ENCODE data around the gene PYY. TPM values are rescaled to one million over a fixed set of nuclear protein-coding genes. Genes with fewer than 3 reads are reported as not detected.
A peak's percentile ranks its signal among the peaks of the same experiment; 100 is the strongest.

PYY gene
- total and polyA plus RNA-seq, 4 donors, result 0.05 to 0.25 TPM; not detected in 2

- no peak for DNase-seq
- Histone ChIP-seq H3K4me1 (ENCODE audit: control insufficient read depth in 5 of 5, insufficient read depth in 5 of 5, low read length in 5 of 5) (peaks cover 0 to 9% (median 3%) of the 10 kb centered on the region in 5 donors), H3K27ac (ENCODE audit: low read depth in 1 of 2, low read length in 1 of 2) (no peak overlapping the region), H3K9ac (ENCODE audit: insufficient read depth in 1 of 2, low read length in 2 of 2) (no peak overlapping the region), H3K9me3 (ENCODE audit: control insufficient read depth in 4 of 4, insufficient read depth in 3 of 4, low read length in 3 of 4) (no peaks in the 10 kb centered on the region), H3K4me3 (no peak overlapping the region), H3K27me3 (ENCODE audit: control insufficient read depth in 3 of 3, insufficient read depth in 3 of 3, low read length in 2 of 3) (peaks cover 0 to 37% (median 37%) of the 10 kb centered on the region in 3 donors), H3K36me3 (ENCODE audit: control insufficient read depth in 4 of 4, insufficient read depth in 4 of 4, low read length in 4 of 4) (no peaks in the 10 kb centered on the region)
- WGBS, 2 donors, result 89% methylated on average over 7 of the region's 7 CpGs
- no peak for TF ChIP-seq CTCF (IDR thresholded peaks at IDR 0.05; ENCODE audit: control extremely low read depth, extremely low read depth)
- ATAC-seq (ENCODE audit: insufficient read depth, low FRiP score), result no peak
Observed at GRCh38 chr17:43986225-43986981, 32.7 kb upstream of the PYY start.

- no peak for ATAC-seq (ENCODE audit: insufficient read depth, low FRiP score)
- WGBS, 2 donors, result 81 to 89% methylated on average over 8 of the region's 8 CpGs
- no peak for DNase-seq
- no peak overlapping the region for H3K9ac ChIP-seq (ENCODE audit: insufficient read depth in 1 of 2, low read length in 2 of 2)
- H3K27ac ChIP-seq (ENCODE audit: low read depth in 1 of 2, low read length in 1 of 2), result no peak overlapping the region
- H3K4me3 ChIP-seq, result no peak overlapping the region
- peaks cover 0 to 9% (median 3%) of the 10 kb centered on the region in 5 donors for H3K4me1 ChIP-seq (ENCODE audit: control insufficient read depth in 5 of 5, insufficient read depth in 5 of 5, low read length in 5 of 5)
- peaks cover 0 to 41% (median 39%) of the 10 kb centered on the region in 3 donors for H3K27me3 ChIP-seq (ENCODE audit: control insufficient read depth in 3 of 3, insufficient read depth in 3 of 3, low read length in 2 of 3)
- H3K9me3 ChIP-seq (ENCODE audit: control insufficient read depth in 4 of 4, insufficient read depth in 3 of 4, low read length in 3 of 4), result no peaks in the 10 kb centered on the region
- TF ChIP-seq CTCF (IDR thresholded peaks at IDR 0.05; ENCODE audit: control extremely low read depth, extremely low read depth), result no peak
- H3K36me3 ChIP-seq (ENCODE audit: control insufficient read depth in 4 of 4, insufficient read depth in 4 of 4, low read length in 4 of 4), result no peaks in the 10 kb centered on the region
Observed at GRCh38 chr17:43984521-43984920, 30.8 kb upstream of the PYY start.

GRCh38 chr17:43983515-43984411, 30.0 kb upstream of the PYY start:
- Histone ChIP-seq H3K9me3 (ENCODE audit: control insufficient read depth in 4 of 4, insufficient read depth in 3 of 4, low read length in 3 of 4) (no peaks in the 10 kb centered on the region), H3K4me1 (ENCODE audit: control insufficient read depth in 5 of 5, insufficient read depth in 5 of 5, low read length in 5 of 5) (peaks cover 0 to 9% (median 3%) of the 10 kb centered on the region in 5 donors), H3K9ac (ENCODE audit: insufficient read depth in 1 of 2, low read length in 2 of 2) (peak overlapping the region in 1 of 2 donors; percentile 16), H3K36me3 (ENCODE audit: control insufficient read depth in 4 of 4, insufficient read depth in 4 of 4, low read length in 4 of 4) (no peaks in the 10 kb centered on the region), H3K27me3 (ENCODE audit: control insufficient read depth in 3 of 3, insufficient read depth in 3 of 3, low read length in 2 of 3) (peaks cover 0 to 41% (median 39%) of the 10 kb centered on the region in 3 donors), H3K4me3 (peak overlapping the region; percentile 14), H3K27ac (ENCODE audit: low read depth in 1 of 2, low read length in 1 of 2) (peak overlapping the region in 1 of 2 donors; percentile 47)
- DNase-seq (peak; percentile 39 to 76 (median 67)), ATAC-seq (ENCODE audit: insufficient read depth, low FRiP score) (peak; percentile 41)
- TF ChIP-seq CTCF (IDR thresholded peaks at IDR 0.05; ENCODE audit: control extremely low read depth, extremely low read depth), result no peak
- WGBS, 2 donors, result 2% methylated on average over 48 to 78 of the region's 78 CpGs

All from lung (tissue), 12 donors.